K562 (cell line): ENCODE data around the gene FAM177B.

Experiments used
- CBFA2T3 ChIP-seq: fragments of 450-650 bp; IDR thresholded peaks from 2 replicates; pipeline ENCODE4 v1.6.1; 2017
- E2F8 ChIP-seq: fragments of 450-650 bp; IDR thresholded peaks from 2 replicates; pipeline ENCODE4 v1.7.1; 2018; ENCODE audit warnings: mild to moderate bottlenecking, low read depth; ENCODE audit not compliant: partially characterized antibody
- HNRNPL ChIP-seq: fragments of 200-400 bp; formaldehyde crosslinking; IDR thresholded peaks from 2 replicates; pipeline ENCODE4 v1.6.1; 2017; ENCODE audit warnings: low read depth, mild to moderate bottlenecking, low read length
- IRF2 ChIP-seq: sonication (generic); formaldehyde crosslinking; IDR thresholded peaks from 2 replicates; pipeline ENCODE4 v1.8.1; 2022; ENCODE audit warnings: mild to moderate bottlenecking, missing genetic modification reagents
- POLR2A ChIP-seq: fragments of 450-650 bp; conservative IDR thresholded peaks from 2 replicates; pipeline ENCODE4 v1.6.1; 2016
- TAF15 ChIP-seq: fragments of 200-400 bp; formaldehyde crosslinking; IDR thresholded peaks from 2 replicates; pipeline ENCODE4 v1.6.1; 2017; ENCODE audit warnings: mild to moderate bottlenecking, low read depth, low read length, moderate library complexity
- YY1 ChIP-seq, 3 experiments: IDR thresholded peaks; 2 replicates each; pipeline ENCODE4 v1.6.1; 2011; ENCODE audit warnings: low read length in 2 of 3, mild to moderate bottlenecking in 2 of 3, moderate library complexity in 2 of 3, borderline replicate concordance in 1 of 3, control low read depth in 1 of 3, low read depth in 1 of 3; ENCODE audit not compliant: insufficient read depth in 3 of 3, insufficient replicate concordance in 2 of 3, control insufficient read depth in 1 of 3, insufficient read length in 1 of 3; ENCODE audit errors: extremely low read depth in 1 of 3
- ZNF232 ChIP-seq: sonication (generic); formaldehyde crosslinking; IDR thresholded peaks from 2 replicates; pipeline ENCODE4 v1.8.0; 2022; ENCODE audit warnings: mild to moderate bottlenecking, missing genetic modification reagents

GRCh38 chr1:222712253-222713090, 24.5 kb upstream of the FAM177B start, which contains the start of the genes AIDA and BROX:
- TF ChIP-seq ZNF232 (CRISPR knock-in tag), result 0 out of 2 replicates have a peak, but pooled peaks have one; percentile 24
- peak; percentile 100 for TF ChIP-seq E2F8
- peak; percentile 98 to 99 (median 98) for TF ChIP-seq YY1 (IDR thresholded peaks at IDR 0.05; ENCODE audit: borderline replicate concordance in 1 of 3, control insufficient read depth in 1 of 3, extremely low read depth in 1 of 3, insufficient read depth in 3 of 3, insufficient read length in 1 of 3, insufficient replicate concordance in 2 of 3, low read depth in 1 of 3, low read length in 2 of 3)
- no peak for TF ChIP-seq HNRNPL
- no peak for TF ChIP-seq CBFA2T3
- no peak for TF ChIP-seq POLR2A
- TF ChIP-seq IRF2 (CRISPR knock-in tag), result no peak
- no peak for TF ChIP-seq TAF15
